ENCODE measurements around the gene AOAH.
"Not testable (repeated sequence)": the region's sequence is repeated elsewhere in the genome, so short reads cannot be mapped to it uniquely, and the experiment has no call there.

The AOAH gene

DNA sequence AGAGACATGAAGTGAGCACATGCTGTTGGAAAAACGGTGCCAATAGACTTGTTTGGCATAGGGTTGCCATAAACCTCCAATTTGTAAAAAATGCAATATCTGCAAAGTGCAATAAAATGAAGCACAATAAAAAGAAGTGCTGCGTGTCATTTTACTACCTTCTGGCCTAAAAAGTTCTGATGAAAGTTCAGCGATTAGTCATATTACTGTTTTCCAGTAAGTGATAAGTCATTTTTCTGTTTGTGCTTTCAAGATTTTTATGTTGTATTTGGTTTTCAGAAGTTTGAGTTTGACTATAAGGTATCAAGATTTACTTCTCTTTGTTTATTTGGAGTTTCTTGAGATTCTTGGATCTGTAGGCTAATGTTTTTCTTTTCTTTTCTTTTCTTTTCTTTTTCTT lies 16.8 kb downstream of the AOAH start:
- H3K4me2 ChIP-seq = no peak overlapping the region
- no peak overlapping the region for H3K9ac ChIP-seq
- H3K4me1 ChIP-seq = no peaks in the 10 kb centered on the region
- H3K27ac ChIP-seq = no peak overlapping the region
- no peaks in the 10 kb centered on the region for H3K9me3 ChIP-seq
- H3K27me3 ChIP-seq = no peaks in the 10 kb centered on the region
- H4K20me1 ChIP-seq = no peaks in the 10 kb centered on the region
- H3K36me3 ChIP-seq = no peaks in the 10 kb centered on the region
- H3K4me3 ChIP-seq = no peak overlapping the region
- no peak for TF ChIP-seq Cebpa-rat (IDR thresholded peaks at IDR 0.05)

DNA sequence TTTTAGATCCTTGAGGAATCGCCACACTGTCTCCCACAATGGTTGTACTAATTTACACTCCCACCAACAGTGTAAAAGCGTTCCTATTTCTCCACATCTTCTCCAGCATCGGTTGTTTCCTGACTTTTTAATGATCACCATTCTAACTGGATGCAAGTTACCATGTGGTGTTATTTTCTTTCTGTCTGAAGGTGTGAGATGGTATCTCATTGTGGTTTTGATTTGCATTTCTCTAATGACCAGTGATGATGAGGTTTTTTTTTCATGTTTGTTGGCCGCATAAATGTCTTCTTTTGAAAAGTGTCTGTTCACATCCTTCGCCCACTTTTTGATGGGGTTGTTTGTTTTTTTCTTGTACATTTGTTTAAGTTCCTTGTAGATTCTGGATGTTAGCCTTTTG lies 20.4 kb downstream of the AOAH start:
- not testable (repeated sequence) for H3K27me3 ChIP-seq, H3K4me2 ChIP-seq, H3K4me1 ChIP-seq, H4K20me1 ChIP-seq, H3K36me3 ChIP-seq, H3K27ac ChIP-seq, H3K4me3 ChIP-seq, H3K9ac ChIP-seq, H3K9me3 ChIP-seq

- no peak overlapping the region for H3K9ac ChIP-seq
- H3K4me3 ChIP-seq = no peak overlapping the region
- peaks cover 18% of the 10 kb centered on the region for H3K4me1 ChIP-seq
- H3K9me3 ChIP-seq = no peaks in the 10 kb centered on the region
- no peaks in the 10 kb centered on the region for H4K20me1 ChIP-seq
- no peak overlapping the region for H3K27ac ChIP-seq
- H3K36me3 ChIP-seq = no peaks in the 10 kb centered on the region
- H3K4me2 ChIP-seq = no peak overlapping the region
- no peaks in the 10 kb centered on the region for H3K27me3 ChIP-seq
- TF ChIP-seq Cebpa-rat (IDR thresholded peaks at IDR 0.05) = no peak
Measured at GRCh38 chr7:36692456-36692855, 31.8 kb downstream of the AOAH start.

GRCh38 chr7:36691983-36692382 lies 32.3 kb downstream of the AOAH start:
- H3K4me1 ChIP-seq = peaks cover 18% of the 10 kb centered on the region
- no peaks in the 10 kb centered on the region for H4K20me1 ChIP-seq
- peak overlapping the region; percentile 1; the same call in 1 of the 2 replicates for H3K4me2 ChIP-seq

GRCh38 chr7:36690514-36691187 lies 33.6 kb downstream of the AOAH start:
- Histone ChIP-seq H3K36me3 (no peaks in the 10 kb centered on the region), H3K9ac (no peak overlapping the region), H4K20me1 (no peaks in the 10 kb centered on the region), H3K4me2 (peak overlapping the region; percentile 2; the same call in 1 of the 2 replicates), H3K27ac (no peak overlapping the region), H3K4me1 (peaks cover 18% of the 10 kb centered on the region), H3K4me3 (no peak overlapping the region), H3K9me3 (no peaks in the 10 kb centered on the region), H3K27me3 (no peaks in the 10 kb centered on the region)
- no peak for TF ChIP-seq Cebpa-rat (IDR thresholded peaks at IDR 0.05)

More at GRCh38 chr7:36691983-36692382, 32.3 kb downstream of the AOAH start:
- no peak for TF ChIP-seq Cebpa-rat (IDR thresholded peaks at IDR 0.05)
- no peaks in the 10 kb centered on the region for H3K27me3 ChIP-seq
- no peak overlapping the region for H3K27ac ChIP-seq
- no peaks in the 10 kb centered on the region for H3K9me3 ChIP-seq
- no peaks in the 10 kb centered on the region for H3K36me3 ChIP-seq
- H3K4me3 ChIP-seq = no peak overlapping the region
- no peak overlapping the region for H3K9ac ChIP-seq

DNA sequence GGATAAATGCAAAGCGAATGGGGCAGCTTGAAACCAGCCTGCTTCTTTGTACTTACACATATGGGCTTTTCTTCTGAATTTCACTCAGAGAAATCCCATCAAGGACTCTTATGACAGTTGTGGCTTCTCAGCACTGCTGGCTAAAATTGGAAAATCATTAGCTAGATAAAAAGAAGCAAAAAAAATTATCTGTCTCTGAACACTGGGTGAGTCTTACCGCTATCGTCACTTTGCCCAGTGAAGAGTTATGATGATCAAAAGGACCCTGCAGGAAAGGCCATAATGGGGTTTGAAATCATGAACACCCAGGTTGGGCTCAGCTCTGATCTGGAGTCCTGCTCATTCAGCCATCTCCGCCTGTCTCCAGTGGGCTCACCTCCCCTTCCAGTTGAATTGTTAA lies 34.3 kb downstream of the AOAH start:
- TF ChIP-seq Cebpa-rat (IDR thresholded peaks at IDR 0.05) = no peak
- Histone ChIP-seq H3K4me3 (no peak overlapping the region), H3K9ac (no peak overlapping the region), H4K20me1 (no peaks in the 10 kb centered on the region), H3K9me3 (no peaks in the 10 kb centered on the region), H3K36me3 (no peaks in the 10 kb centered on the region), H3K4me2 (no peak overlapping the region), H3K27me3 (no peaks in the 10 kb centered on the region), H3K4me1 (peaks cover 18% of the 10 kb centered on the region), H3K27ac (no peak overlapping the region)

DNA sequence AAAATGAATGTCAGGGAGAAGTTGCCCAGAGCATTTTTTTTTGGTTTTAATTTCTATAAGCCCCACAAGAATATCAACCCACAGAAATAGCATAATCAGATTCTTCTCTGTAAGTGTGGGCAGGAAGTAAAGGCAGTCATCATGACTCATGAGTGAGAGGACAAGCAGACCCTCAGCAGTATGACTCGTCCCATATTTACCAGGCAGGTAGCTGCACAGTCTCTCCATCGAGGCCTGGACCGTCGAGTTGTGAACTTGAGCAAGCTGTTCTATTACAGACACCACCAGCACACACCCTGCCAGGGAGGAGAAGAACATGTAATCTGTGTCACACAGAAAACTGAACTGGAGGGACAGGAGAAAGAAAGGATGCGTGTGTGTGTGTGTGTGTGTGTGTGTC lies 37.8 kb downstream of the AOAH start:
- H3K36me3 ChIP-seq = no peaks in the 10 kb centered on the region
- H4K20me1 ChIP-seq = no peaks in the 10 kb centered on the region
- no peak overlapping the region for H3K4me3 ChIP-seq
- H3K9ac ChIP-seq = no peak overlapping the region
- no peak for TF ChIP-seq Cebpa-rat (IDR thresholded peaks at IDR 0.05)
- no peak overlapping the region for H3K27ac ChIP-seq
- peaks cover 11% of the 10 kb centered on the region for H3K4me1 ChIP-seq
- no peaks in the 10 kb centered on the region for H3K27me3 ChIP-seq
- no peaks in the 10 kb centered on the region for H3K9me3 ChIP-seq
- no peak overlapping the region for H3K4me2 ChIP-seq

GRCh38 chr7:36684954-36685353 lies 39.3 kb downstream of the AOAH start:
- no peak for TF ChIP-seq Cebpa-rat (IDR thresholded peaks at IDR 0.05)
- H3K27me3 ChIP-seq = no peaks in the 10 kb centered on the region
- no peaks in the 10 kb centered on the region for H4K20me1 ChIP-seq
- no peak overlapping the region for H3K4me2 ChIP-seq
- H3K9me3 ChIP-seq = no peaks in the 10 kb centered on the region
- H3K4me1 ChIP-seq = no peaks in the 10 kb centered on the region
- H3K4me3 ChIP-seq = no peak overlapping the region
- no peaks in the 10 kb centered on the region for H3K36me3 ChIP-seq
- H3K9ac ChIP-seq = no peak overlapping the region
- H3K27ac ChIP-seq = no peak overlapping the region

- Histone ChIP-seq H3K9ac (no peak overlapping the region), H3K36me3 (no peaks in the 10 kb centered on the region), H3K4me1 (peaks cover 2% of the 10 kb centered on the region), H3K9me3 (no peaks in the 10 kb centered on the region), H3K4me2 (no peak overlapping the region), H3K27me3 (no peaks in the 10 kb centered on the region), H3K27ac (no peak overlapping the region), H4K20me1 (no peaks in the 10 kb centered on the region), H3K4me3 (no peak overlapping the region)
- no peak for TF ChIP-seq Cebpa-rat (IDR thresholded peaks at IDR 0.05)
Measured at GRCh38 chr7:36683695-36684357, 40.5 kb downstream of the AOAH start.

- no peak overlapping the region for H3K9ac ChIP-seq
- H3K4me3 ChIP-seq = no peak overlapping the region
- no peak for TF ChIP-seq Cebpa-rat (IDR thresholded peaks at IDR 0.05)
- peaks cover 9% of the 10 kb centered on the region for H3K4me1 ChIP-seq
- no peaks in the 10 kb centered on the region for H3K36me3 ChIP-seq
- H4K20me1 ChIP-seq = no peaks in the 10 kb centered on the region
- H3K27me3 ChIP-seq = no peaks in the 10 kb centered on the region
- H3K9me3 ChIP-seq = no peaks in the 10 kb centered on the region
- H3K27ac ChIP-seq = no peak overlapping the region
- no peak overlapping the region for H3K4me2 ChIP-seq
Measured at GRCh38 chr7:36683111-36683510, 41.2 kb downstream of the AOAH start.

Data from BLaER1 (cell line).